Spleen (tissue), 11 donors: ENCODE results near the gene SNX4. TPM values are rescaled to one million over a fixed set of nuclear protein-coding genes. Genes with fewer than 3 reads are reported as not detected.

ENCODE experiments used
- DNase-seq: peaks from one replicate; pipeline ENCODE4 v3.0.0-alpha.2; 2020
- H3K27ac ChIP-seq, 8 donors: fragments of 200-600 bp; sonication (generic) in 7 of 8; 1 replicate in 4 of 8; 2 replicates in 4 of 8; pipeline versions ENCODE4 v1.5.0 to v1.8.0; 2016 to 2021; ENCODE audit warnings: inconsistent platforms in 4 of 8, mild to moderate bottlenecking in 4 of 8, moderate library complexity in 1 of 8
- H3K27me3 ChIP-seq, 7 donors: fragments of 200-600 bp; sonication (generic) in 6 of 7; replicated peaks in 1 of 7; 1 replicate in 4 of 7; 2 replicates in 3 of 7; pipeline versions ENCODE4 v1.5.0 to v1.8.0; 2016 to 2021; ENCODE audit warnings: inconsistent platforms in 3 of 7, mild to moderate bottlenecking in 1 of 7
- H3K36me3 ChIP-seq, 6 donors: fragments of 200-600 bp; sonication (generic) in 5 of 6; 1 replicate in 4 of 6; 2 replicates in 2 of 6; pipeline versions ENCODE4 v1.5.0 to v1.8.0; 2016 to 2021; ENCODE audit warnings: inconsistent platforms in 2 of 6
- H3K4me1 ChIP-seq, 6 donors: fragments of 200-600 bp; sonication (generic) in 5 of 6; 1 replicate in 3 of 6; 2 replicates in 3 of 6; pipeline versions ENCODE4 v1.5.0 to v1.8.0; 2016 to 2021; ENCODE audit warnings: inconsistent platforms in 3 of 6
- H3K4me3 ChIP-seq, 8 donors: fragments of 200-600 bp; sonication (generic) in 7 of 8; 1 replicate in 4 of 8; 2 replicates in 4 of 8; pipeline versions ENCODE4 v1.5.0 to v1.8.0; 2016 to 2021; ENCODE audit warnings: inconsistent platforms in 4 of 8, mild to moderate bottlenecking in 4 of 8, moderate library complexity in 2 of 8
- H3K9me3 ChIP-seq, 8 donors: fragments of 200-600 bp; sonication (generic) in 7 of 8; 1 replicate in 4 of 8; 2 replicates in 4 of 8; pipeline versions ENCODE4 v1.5.0 to v1.8.0; 2016 to 2021; ENCODE audit warnings: inconsistent platforms in 4 of 8
- CTCF ChIP-seq, 11 experiments: fragments of 200-600 bp in 7 of 11; fragments of 450-650 bp in 4 of 11; sonication (generic) in 4 of 11; IDR thresholded peaks in 8 of 11; conservative IDR thresholded peaks in 3 of 11; 1 replicate in 7 of 11; 2 replicates in 4 of 11; pipeline versions ENCODE4 v1.4.0 to v1.8.0; 2016 to 2021; ENCODE audit warnings: antibody characterized with exemption in 11 of 11, inconsistent platforms in 4 of 11, mild to moderate bottlenecking in 1 of 11
- POLR2A ChIP-seq, 3 donors: fragments of 450-650 bp; IDR thresholded peaks; one replicate each; pipeline ENCODE4 v1.5.1; 2017; ENCODE audit warnings: antibody characterized with exemption in 3 of 3, mild to moderate bottlenecking in 1 of 3
- POLR2AphosphoS5 ChIP-seq, 3 donors: sonication (generic); formaldehyde crosslinking; IDR thresholded peaks; one replicate each; pipeline ENCODE4 v1.5.1; 2017; ENCODE audit warnings: antibody characterized with exemption in 3 of 3
- WGBS, 5 donors: extraction: QIAGEN DNeasy Blood & Tissue Kit in 3 of 5; methylation state at CpG; one replicate each; pipeline versions ENCODE4 v1.1.5 to v1.1.7; 2013 to 2018; 5-methylcytosine and 5-hydroxymethylcytosine counted together
- intact Hi-C: fragments of 100-400 bp; cut with DNase I; formaldehyde crosslinking; loops from one replicate; pipeline ENCODE4 v1.15.0; 2023; ENCODE audit warnings: low total_unique reads
- polyA plus RNA-seq, 3 donors: library from polyadenylated mRNA; stranded (reverse); fragments of 200-250 nt; gene quantifications; one replicate each; pipeline ENCODE4 v1.2.1, GENCODE V29; 2013
- total RNA-seq, 7 donors: library from RNA; depleted of rRNA in 3 of 7; stranded (reverse); fragments of >200 nt in 3 of 7; fragmentation: NEBNext Ultra II Directional in 4 of 7; extraction: Animal tissue kit (Norgen Biotek cat#: 25700) in 4 of 7; gene quantifications; one replicate each; pipeline versions ENCODE4 v1.1.0 to v1.2.1, GENCODE V29; 2016 to 2021
- donor health status: healthy with polysubstance abuse.
- donor health status: DM: no; HTN: no; CAD: no; lungs with moderate emphysema.
- donor health status: DM: no; HTN: no; CAD: no.
- donor health status: Bipolar disorder and iron deficiency.
- donor health status: healthy.
- donor health status: DM: no; HTN: no; CAD: no.
- donor health status: DM: yes; HTN: yes; CAD: no.

The SNX4 gene
- total and polyA plus RNA-seq, 10 donors = 12.8 to 55.3 (median 28.2) TPM

GRCh38 chr3:125480656-125481374 is 39.2 kb downstream of the SNX4 start:
- DNase-seq = no peak
- H3K36me3 ChIP-seq = peaks cover 0 to 97% (median 32%) of the 10 kb centered on the region in 6 donors
- no peak overlapping the region for H3K4me3 ChIP-seq
- intact Hi-C loops = no loop called here
- H3K9me3 ChIP-seq = no peaks in the 10 kb centered on the region
- H3K4me1 ChIP-seq = no peaks in the 10 kb centered on the region
- no peaks in the 10 kb centered on the region for H3K27me3 ChIP-seq
- TF ChIP-seq CTCF (IDR thresholded peaks at IDR 0.05 in 8 of 11, conservative IDR thresholded peaks at IDR 0.05 in 3 of 11) (no peak), POLR2A (IDR thresholded peaks at IDR 0.05) (no peak), POLR2AphosphoS5 (IDR thresholded peaks at IDR 0.05) (no peak)
- WGBS, 5 donors = 57 to 86% (median 82%) methylated on average over 2 of the region's 2 CpGs
- peak overlapping the region in 3 of 8 donors; percentile 28 to 34 (median 31) for H3K27ac ChIP-seq

- intact Hi-C loops = no loop called here
- Histone ChIP-seq H3K27ac (no peak overlapping the region), H3K27me3 (no peaks in the 10 kb centered on the region), H3K36me3 (peaks cover 0 to 97% (median 39%) of the 10 kb centered on the region in 6 donors), H3K4me3 (no peak overlapping the region), H3K4me1 (no peaks in the 10 kb centered on the region), H3K9me3 (no peaks in the 10 kb centered on the region)
- TF ChIP-seq POLR2AphosphoS5 (IDR thresholded peaks at IDR 0.05) (no peak), CTCF (IDR thresholded peaks at IDR 0.05 in 8 of 11, conservative IDR thresholded peaks at IDR 0.05 in 3 of 11) (no peak), POLR2A (IDR thresholded peaks at IDR 0.05) (no peak)
- DNase-seq = no peak
- WGBS, 5 donors = 93 to 97% (median 95%) methylated on average over 4 of the region's 4 CpGs
These were observed 40.9 kb downstream of the SNX4 start for GRCh38 chr3:125479091-125479490.

GRCh38 chr3:125478326-125478725 is 41.7 kb downstream of the SNX4 start:
- Histone ChIP-seq H3K4me1 (no peaks in the 10 kb centered on the region), H3K36me3 (peaks cover 0 to 98% (median 42%) of the 10 kb centered on the region in 6 donors), H3K4me3 (no peak overlapping the region), H3K27me3 (no peaks in the 10 kb centered on the region), H3K27ac (no peak overlapping the region), H3K9me3 (no peaks in the 10 kb centered on the region)
- TF ChIP-seq CTCF (IDR thresholded peaks at IDR 0.05 in 8 of 11, conservative IDR thresholded peaks at IDR 0.05 in 3 of 11) = no peak
- no peak for TF ChIP-seq POLR2A (IDR thresholded peaks at IDR 0.05)
- TF ChIP-seq POLR2AphosphoS5 (IDR thresholded peaks at IDR 0.05) = no peak
- 93 to 98% (median 96%) methylated on average over 2 of the region's 2 CpGs for WGBS, 5 donors
- intact Hi-C loops = no loop called here
- DNase-seq = no peak

GRCh38 chr3:125477701-125478100 is 42.3 kb downstream of the SNX4 start:
- Histone ChIP-seq H3K27ac (no peak overlapping the region), H3K9me3 (no peaks in the 10 kb centered on the region), H3K27me3 (no peaks in the 10 kb centered on the region), H3K4me1 (no peaks in the 10 kb centered on the region), H3K36me3 (peaks cover 0 to 99% (median 42%) of the 10 kb centered on the region in 6 donors), H3K4me3 (no peak overlapping the region)
- TF ChIP-seq POLR2AphosphoS5 (IDR thresholded peaks at IDR 0.05) (no peak), POLR2A (IDR thresholded peaks at IDR 0.05) (no peak), CTCF (IDR thresholded peaks at IDR 0.05 in 8 of 11, conservative IDR thresholded peaks at IDR 0.05 in 3 of 11) (no peak)
- intact Hi-C loops = no loop called here
- WGBS, 5 donors = 95 to 100% (median 100%) methylated on average over 1 of the region's 1 CpG
- DNase-seq = no peak
